Hematopoietic multipotent progenitor cell treated with erythropoietin and hydrocortisone succinate and interleukin-3 and kit ligand, for 15 days (in vitro differentiated cells): Measurements from ENCODE around the gene IL4R.
"Not testable (repeated sequence)": the region's sequence is repeated elsewhere in the genome, so short reads cannot be mapped to it uniquely, and the experiment has no call there.

ENCODE experiments used
- DNase-seq: peaks from one replicate; pipeline ENCODE4 v3.0.0-alpha.2; 2015; ENCODE audit warnings: low spot score

The IL4R gene

GRCh38 chr16:27404163-27404823 lies 90.5 kb downstream of the IL4R start:
- DNase-seq, result no peak

GRCh38 chr16:27405546-27406451 lies 92.0 kb downstream of the IL4R start:
- DNase-seq, result no peak

DNA sequence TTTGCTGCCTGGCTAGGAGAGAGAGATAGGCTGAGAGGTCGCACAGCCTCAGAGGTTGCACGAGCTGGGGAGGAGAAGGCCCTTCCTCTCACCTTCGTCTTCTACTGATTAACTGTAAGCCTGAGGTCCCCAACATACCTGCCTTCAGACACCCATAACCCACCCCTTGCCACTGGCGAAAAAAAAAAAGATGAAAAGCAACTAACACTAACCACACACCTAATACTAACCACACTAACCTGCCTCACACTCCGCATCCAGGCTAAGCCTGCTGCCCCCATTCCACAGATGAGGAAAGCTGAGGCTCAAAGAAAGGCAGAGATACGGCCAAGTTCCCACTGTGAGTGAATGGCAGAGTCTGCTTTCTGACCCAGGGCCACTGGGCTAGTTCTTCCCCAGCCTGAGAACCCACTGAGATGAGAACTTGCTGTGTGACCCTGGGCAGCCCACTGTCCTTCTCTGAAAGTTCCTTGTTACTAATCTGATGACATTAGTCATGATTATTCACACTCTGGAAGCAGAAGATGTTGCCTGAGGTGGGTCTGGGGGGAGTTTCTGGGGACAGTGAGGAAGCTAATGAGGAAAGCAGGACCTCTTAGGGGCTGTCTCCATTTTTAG lies 92.8 kb downstream of the IL4R start:
- no peak for DNase-seq

DNA sequence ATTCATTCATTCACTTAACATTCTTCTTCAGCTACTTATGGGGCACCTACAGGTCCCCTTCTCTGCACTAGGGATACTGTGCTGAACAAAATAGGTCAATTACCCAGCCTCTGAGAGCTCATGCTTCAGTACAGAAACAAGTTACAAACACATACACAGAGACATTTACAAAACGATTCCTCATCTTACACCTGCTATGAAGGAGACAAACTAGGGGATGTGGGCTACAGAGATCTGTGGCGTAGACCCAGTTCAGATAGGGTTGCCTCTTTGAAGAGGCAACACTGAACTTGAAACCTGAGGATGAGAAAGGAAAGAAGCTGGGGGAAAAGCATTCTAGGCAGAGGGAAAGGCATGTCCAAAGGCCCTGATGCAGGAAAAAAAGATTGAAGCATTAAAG lies 93.4 kb downstream of the IL4R start:
- DNase-seq, result no peak

- no peak for DNase-seq
Observed at GRCh38 chr16:27408012-27408601, 94.3 kb downstream of the IL4R start.

DNA sequence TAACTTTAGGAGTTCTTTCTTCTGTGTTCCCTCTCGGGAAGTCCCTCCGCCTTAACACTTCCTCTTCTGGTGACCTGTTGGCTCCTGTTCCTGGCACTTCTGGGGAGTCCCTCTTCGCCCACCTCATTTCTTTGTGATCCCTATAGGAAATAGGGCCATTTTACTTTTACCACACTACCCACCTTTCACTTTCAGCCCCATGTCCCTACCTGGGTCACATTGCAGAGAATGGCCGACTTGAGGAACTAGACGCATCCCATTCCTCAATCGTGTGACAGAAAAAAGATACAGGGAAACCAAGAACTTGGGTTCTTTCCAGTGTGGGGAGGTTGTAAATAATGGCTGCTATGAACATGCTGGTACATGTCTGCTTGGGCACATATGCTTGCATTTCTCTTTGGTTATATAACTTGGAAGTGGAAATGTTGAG lies 94.8 kb downstream of the IL4R start:
- no peak for DNase-seq

GRCh38 chr16:27409958-27410357 lies 96.2 kb downstream of the IL4R start:
- not testable (repeated sequence) for DNase-seq

- no peak for DNase-seq
Observed at GRCh38 chr16:27410761-27411160, 97.0 kb downstream of the IL4R start.

- DNase-seq, result no peak
Observed at GRCh38 chr16:27413956-27414355, 100.2 kb downstream of the IL4R start.
